K562 (cell line): Measurements from ENCODE around the gene CFL1. TPM values are rescaled to one million over a fixed set of nuclear protein-coding genes. Genes with fewer than 3 reads are reported as not detected.

Experiments
- HDGF ChIP-seq: fragments of 450-650 bp; IDR thresholded peaks from 2 replicates; pipeline ENCODE4 v1.6.1; 2016
- polyA plus RNA-seq, 8 experiments: library from polyadenylated mRNA; depleted of rRNA in 4 of 8; stranded (reverse) in 5 of 8; unstranded in 3 of 8; fragments of >200 nt; fragmentation: Nextera tagmentation in 2 of 8; fragmentation: Illumina TruSeq in 1 of 8; extraction: Ambion mirVana in 2 of 8; extraction: Trizol in 1 of 8; gene quantifications; 2 replicates each; pipeline versions ENCODE4 v1.2.1 to v1.2.3, GENCODE V29; 2011 to 2014; ENCODE audit warnings: inconsistent platforms in 1 of 8, missing spikeins in 1 of 8
- total RNA-seq, 7 experiments: library from RNA; depleted of rRNA in 6 of 7; stranded (reverse); fragments of >200 nt in 6 of 7; fragmentation: Illumina TruSeq in 2 of 7; extraction: Trizol in 2 of 7; gene quantifications; 2 replicates each; pipeline versions ENCODE4 v1.2.1 to v1.2.3, GENCODE V29; 2011 to 2021; ENCODE audit warnings: low replicate concordance in 1 of 7
- TF ChIP-seq, protein P1 (sequence below): fragments of 200-800 bp; sonication (Bioruptor generic); IDR thresholded peaks from 2 replicates; pipeline ENCODE4 v1.6.1; 2017; ENCODE audit warnings: missing genetic modification characterization, missing compliant biosample characterization
- TF ChIP-seq, protein P2 (sequence below): sonication (generic); formaldehyde crosslinking; IDR thresholded peaks from 2 replicates; pipeline ENCODE4 v1.8.1; 2023; ENCODE audit warnings: mild to moderate bottlenecking, missing genetic modification reagents
- TF ChIP-seq, protein P3 (sequence below), 2 experiments: fragments of 450-650 bp; IDR thresholded peaks; 2 replicates each; pipeline ENCODE4 v1.6.1; 2016; ENCODE audit warnings: mild to moderate bottlenecking in 2 of 2, borderline replicate concordance in 1 of 2, low read depth in 1 of 2, moderate library complexity in 1 of 2
- TF ChIP-seq, protein P4 (sequence below): fragments of 250-450 bp; sonication (Bioruptor Pico); IDR thresholded peaks from 2 replicates; pipeline ENCODE4 v1.8.0; 2021; ENCODE audit warnings: borderline replicate concordance, mild to moderate bottlenecking, moderate library complexity; ENCODE audit not compliant: poor library complexity, severe bottlenecking
- TF ChIP-seq, protein P5 (sequence below): sonication (generic); formaldehyde crosslinking; IDR thresholded peaks from 2 replicates; pipeline ENCODE4 v1.8.0; 2022; ENCODE audit warnings: missing genetic modification reagents, mild to moderate bottlenecking, borderline replicate concordance

The CFL1 gene
- total and polyA plus RNA-seq, 9 of the 15 experiments (the other 6 are each of a cell fraction or from before 2014, with no cell fraction given) = 105 to 1,101 (median 859) TPM

DNA sequence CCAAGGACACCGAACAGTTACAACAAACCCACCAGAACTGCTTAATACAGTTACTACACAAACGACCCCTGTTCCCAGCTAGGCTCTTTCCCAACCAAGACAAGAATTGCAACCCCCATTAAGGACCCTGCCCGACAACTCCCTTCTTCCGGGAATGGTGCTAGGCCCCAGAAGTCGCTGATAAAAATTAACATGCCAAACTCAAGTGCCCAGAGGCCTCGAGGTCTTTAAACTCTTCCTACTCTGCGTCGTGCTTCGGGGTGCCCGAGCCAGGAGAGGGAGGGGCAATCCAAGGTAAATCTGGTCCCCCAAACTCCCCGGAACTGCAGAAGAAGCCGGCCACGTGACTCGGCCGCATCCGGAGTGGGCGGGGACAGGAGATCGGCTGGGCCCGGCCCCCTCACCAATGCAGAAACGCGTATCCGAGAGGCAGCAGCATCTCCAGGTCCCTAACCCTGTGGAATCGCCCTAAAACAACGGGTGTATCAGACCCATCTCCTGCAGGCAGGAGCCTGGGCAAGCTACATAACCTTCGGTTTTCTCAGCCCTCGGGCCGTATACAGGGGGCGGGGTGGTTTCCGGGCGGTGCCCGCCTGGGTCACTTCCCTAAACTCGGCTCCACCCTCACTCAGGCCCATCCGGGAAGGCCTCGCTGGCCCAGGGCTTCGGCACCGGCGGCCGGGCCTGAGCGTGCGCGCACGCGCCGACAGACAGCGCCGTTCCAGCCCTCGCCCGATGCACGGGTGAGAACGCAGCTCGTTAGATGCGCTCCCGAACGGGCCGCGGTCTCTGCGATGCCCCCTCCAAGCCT, 1.1 kb downstream of the CFL1 start (continued):
- TF ChIP-seq, protein P1, sequence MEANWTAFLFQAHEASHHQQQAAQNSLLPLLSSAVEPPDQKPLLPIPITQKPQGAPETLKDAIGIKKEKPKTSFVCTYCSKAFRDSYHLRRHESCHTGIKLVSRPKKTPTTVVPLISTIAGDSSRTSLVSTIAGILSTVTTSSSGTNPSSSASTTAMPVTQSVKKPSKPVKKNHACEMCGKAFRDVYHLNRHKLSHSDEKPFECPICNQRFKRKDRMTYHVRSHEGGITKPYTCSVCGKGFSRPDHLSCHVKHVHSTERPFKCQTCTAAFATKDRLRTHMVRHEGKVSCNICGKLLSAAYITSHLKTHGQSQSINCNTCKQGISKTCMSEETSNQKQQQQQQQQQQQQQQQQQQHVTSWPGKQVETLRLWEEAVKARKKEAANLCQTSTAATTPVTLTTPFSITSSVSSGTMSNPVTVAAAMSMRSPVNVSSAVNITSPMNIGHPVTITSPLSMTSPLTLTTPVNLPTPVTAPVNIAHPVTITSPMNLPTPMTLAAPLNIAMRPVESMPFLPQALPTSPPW (CRISPR knock-in tag) = peak; percentile 81
- TF ChIP-seq, protein P2, sequence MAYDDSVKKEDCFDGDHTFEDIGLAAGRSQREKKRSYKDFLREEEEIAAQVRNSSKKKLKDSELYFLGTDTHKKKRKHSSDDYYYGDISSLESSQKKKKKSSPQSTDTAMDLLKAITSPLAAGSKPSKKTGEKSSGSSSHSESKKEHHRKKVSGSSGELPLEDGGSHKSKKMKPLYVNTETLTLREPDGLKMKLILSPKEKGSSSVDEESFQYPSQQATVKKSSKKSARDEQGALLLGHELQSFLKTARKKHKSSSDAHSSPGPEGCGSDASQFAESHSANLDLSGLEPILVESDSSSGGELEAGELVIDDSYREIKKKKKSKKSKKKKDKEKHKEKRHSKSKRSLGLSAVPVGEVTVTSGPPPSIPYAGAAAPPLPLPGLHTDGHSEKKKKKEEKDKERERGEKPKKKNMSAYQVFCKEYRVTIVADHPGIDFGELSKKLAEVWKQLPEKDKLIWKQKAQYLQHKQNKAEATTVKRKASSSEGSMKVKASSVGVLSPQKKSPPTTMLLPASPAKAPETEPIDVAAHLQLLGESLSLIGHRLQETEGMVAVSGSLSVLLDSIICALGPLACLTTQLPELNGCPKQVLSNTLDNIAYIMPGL (CRISPR knock-in tag) = peak; percentile 4
- TF ChIP-seq, protein P3, sequence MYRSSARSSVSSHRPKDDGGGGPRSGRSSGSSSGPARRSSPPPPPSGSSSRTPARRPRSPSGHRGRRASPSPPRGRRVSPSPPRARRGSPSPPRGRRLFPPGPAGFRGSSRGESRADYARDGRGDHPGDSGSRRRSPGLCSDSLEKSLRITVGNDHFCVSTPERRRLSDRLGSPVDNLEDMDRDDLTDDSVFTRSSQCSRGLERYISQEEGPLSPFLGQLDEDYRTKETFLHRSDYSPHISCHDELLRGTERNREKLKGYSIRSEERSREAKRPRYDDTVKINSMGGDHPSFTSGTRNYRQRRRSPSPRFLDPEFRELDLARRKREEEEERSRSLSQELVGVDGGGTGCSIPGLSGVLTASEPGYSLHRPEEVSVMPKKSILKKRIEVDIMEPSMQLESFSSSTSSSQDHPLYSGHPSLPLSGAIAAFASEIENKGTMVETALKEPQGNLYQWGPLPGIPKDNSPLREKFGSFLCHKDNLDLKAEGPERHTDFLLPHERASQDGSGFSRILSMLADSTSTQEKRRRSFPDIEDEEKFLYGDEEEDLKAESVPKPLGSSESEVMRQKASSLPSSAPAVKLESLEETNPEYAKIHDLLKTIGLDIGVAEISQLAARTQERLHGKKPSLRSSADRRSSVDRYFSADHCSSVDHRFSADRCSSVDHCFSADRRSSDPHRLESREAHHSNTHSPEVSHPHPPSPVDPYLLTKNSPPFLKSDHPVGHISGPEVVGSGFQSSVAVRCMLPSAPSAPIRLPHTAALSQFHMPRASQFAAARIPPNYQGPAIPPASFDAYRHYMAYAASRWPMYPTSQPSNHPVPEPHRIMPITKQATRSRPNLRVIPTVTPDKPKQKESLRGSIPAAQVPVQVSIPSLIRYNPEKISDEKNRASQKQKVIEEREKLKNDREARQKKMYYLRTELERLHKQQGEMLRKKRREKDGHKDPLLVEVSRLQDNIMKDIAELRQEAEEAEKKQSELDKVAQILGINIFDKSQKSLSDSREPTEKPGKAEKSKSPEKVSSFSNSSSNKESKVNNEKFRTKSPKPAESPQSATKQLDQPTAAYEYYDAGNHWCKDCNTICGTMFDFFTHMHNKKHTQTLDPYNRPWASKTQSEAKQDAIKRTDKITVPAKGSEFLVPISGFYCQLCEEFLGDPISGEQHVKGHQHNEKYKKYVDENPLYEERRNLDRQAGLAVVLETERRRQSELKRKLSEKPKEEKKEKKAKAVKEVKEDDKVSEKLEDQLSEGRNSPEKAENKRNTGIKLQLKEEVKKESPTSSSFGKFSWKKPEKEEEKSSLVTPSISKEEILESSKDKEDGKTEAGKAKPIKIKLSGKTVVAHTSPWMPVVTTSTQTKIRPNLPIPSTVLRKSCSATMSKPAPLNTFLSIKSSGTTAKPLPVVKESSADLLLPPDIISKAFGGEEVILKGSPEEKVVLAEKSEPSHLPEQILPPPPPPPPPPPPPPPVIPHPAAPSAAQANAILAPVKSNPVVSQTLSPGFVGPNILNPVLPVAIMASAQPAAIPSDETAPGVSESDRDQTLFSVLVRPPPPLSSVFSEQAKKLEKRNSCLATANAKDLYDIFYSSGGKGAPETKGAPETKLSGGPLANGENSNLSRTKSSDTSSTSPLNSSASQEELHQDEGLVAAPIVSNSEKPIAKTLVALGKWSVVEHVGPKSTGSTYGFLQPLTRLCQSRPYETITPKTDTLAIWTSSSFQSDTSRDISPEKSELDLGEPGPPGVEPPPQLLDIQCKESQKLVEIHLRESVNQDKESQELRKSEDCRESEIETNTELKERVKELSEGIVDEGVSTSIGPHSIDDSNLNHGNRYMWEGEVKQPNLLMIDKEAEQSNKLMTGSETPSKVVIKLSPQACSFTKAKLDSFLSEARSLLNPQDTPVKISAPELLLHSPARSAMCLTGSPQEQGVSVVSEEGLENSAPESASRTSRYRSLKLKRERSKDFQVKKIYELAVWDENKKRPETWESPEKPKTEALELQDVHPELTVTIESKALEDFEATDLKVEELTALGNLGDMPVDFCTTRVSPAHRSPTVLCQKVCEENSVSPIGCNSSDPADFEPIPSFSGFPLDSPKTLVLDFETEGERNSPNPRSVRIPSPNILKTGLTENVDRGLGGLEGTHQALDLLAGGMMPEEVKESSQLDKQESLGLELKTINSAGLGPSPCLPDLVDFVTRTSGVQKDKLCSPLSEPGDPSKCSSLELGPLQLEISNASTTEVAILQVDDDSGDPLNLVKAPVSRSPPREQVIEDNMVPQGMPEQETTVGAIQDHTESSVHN (IDR thresholded peaks at IDR 0.05; ENCODE audit: borderline replicate concordance in 1 of 2, low read depth in 1 of 2) = no peak
- TF ChIP-seq HDGF = no peak
- TF ChIP-seq, protein P4, sequence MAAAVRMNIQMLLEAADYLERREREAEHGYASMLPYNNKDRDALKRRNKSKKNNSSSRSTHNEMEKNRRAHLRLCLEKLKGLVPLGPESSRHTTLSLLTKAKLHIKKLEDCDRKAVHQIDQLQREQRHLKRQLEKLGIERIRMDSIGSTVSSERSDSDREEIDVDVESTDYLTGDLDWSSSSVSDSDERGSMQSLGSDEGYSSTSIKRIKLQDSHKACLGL (CRISPR knock-in tag) = peak; percentile 41
- TF ChIP-seq, protein P5, sequence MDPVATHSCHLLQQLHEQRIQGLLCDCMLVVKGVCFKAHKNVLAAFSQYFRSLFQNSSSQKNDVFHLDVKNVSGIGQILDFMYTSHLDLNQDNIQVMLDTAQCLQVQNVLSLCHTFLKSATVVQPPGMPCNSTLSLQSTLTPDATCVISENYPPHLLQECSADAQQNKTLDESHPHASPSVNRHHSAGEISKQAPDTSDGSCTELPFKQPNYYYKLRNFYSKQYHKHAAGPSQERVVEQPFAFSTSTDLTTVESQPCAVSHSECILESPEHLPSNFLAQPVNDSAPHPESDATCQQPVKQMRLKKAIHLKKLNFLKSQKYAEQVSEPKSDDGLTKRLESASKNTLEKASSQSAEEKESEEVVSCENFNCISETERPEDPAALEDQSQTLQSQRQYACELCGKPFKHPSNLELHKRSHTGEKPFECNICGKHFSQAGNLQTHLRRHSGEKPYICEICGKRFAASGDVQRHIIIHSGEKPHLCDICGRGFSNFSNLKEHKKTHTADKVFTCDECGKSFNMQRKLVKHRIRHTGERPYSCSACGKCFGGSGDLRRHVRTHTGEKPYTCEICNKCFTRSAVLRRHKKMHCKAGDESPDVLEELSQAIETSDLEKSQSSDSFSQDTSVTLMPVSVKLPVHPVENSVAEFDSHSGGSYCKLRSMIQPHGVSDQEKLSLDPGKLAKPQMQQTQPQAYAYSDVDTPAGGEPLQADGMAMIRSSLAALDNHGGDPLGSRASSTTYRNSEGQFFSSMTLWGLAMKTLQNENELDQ = 0 out of 2 replicates have a peak, but pooled peaks have one; percentile 65
